Heart right ventricle (tissue), 16 donors: ENCODE measurements around the gene FYN. TPM values are rescaled to one million over a fixed set of nuclear protein-coding genes. Genes with fewer than 3 reads are reported as not detected.

Experiments
- ATAC-seq, 8 donors: fragments of 200-7000 bp; cut with Tn5 transposase; one replicate each; pipeline ENCODE4 v1.9.1; 2020; ENCODE audit warnings: mild to moderate bottlenecking in 8 of 8, moderate library complexity in 8 of 8, moderate number of reproducible peaks in 1 of 8
- DNase-seq, 2 donors: peaks; one replicate each; pipeline ENCODE4 v3.0.0-alpha.2; 2020
- H3K27ac ChIP-seq, 10 donors: fragments of 200-600 bp; sonication (generic) in 2 of 10; one replicate each; pipeline versions ENCODE4 v1.5.0 to v1.8.0; 2020 to 2022; ENCODE audit warnings: mild to moderate bottlenecking in 3 of 10
- H3K27me3 ChIP-seq, 7 donors: fragments of 200-600 bp; one replicate each; pipeline ENCODE4 v1.8.0; 2021 to 2022; ENCODE audit warnings: mild to moderate bottlenecking in 2 of 7
- H3K36me3 ChIP-seq, 9 donors: fragments of 200-600 bp; sonication (generic) in 1 of 9; one replicate each; pipeline versions ENCODE4 v1.5.0 to v1.8.0; 2020 to 2022; ENCODE audit warnings: mild to moderate bottlenecking in 2 of 9
- H3K4me1 ChIP-seq, 9 donors: fragments of 200-600 bp; sonication (generic) in 1 of 9; one replicate each; pipeline versions ENCODE4 v1.5.0 to v1.8.0; 2020 to 2022; ENCODE audit warnings: mild to moderate bottlenecking in 4 of 9
- H3K4me3 ChIP-seq, 10 donors: fragments of 200-600 bp; sonication (generic) in 2 of 10; one replicate each; pipeline versions ENCODE4 v1.5.0 to v1.8.0; 2020 to 2022; ENCODE audit warnings: mild to moderate bottlenecking in 7 of 10, moderate library complexity in 2 of 10
- H3K9me3 ChIP-seq, 11 donors: fragments of 200-600 bp in 10 of 11; sonication (generic) in 2 of 11; one replicate each; pipeline versions ENCODE4 v1.5.0 to v1.8.0; 2013 to 2022; ENCODE audit warnings: mild to moderate bottlenecking in 2 of 11, control low read depth in 1 of 11, moderate library complexity in 1 of 11
- WGBS, 2 donors: extraction: QIAGEN DNeasy Blood & Tissue Kit; methylation state at CpG; one replicate each; pipeline ENCODE4 v1.1.7; 2013; ENCODE audit warnings: inconsistent platforms in 1 of 2; 5-methylcytosine and 5-hydroxymethylcytosine counted together
- intact Hi-C, 10 donors: fragments of 100-400 bp; cut with DNase I; formaldehyde crosslinking; loops; one replicate each; pipeline versions ENCODE4 v1.11.1 to v1.14.2; 2022
- polyA plus RNA-seq, 2 donors: library from polyadenylated mRNA; stranded (reverse); fragments of 200-250 nt; gene quantifications; one replicate each; pipeline ENCODE4 v1.2.3, GENCODE V29; 2013
- total RNA-seq, 10 donors: library from RNA; stranded (reverse); fragmentation: NEBNext Ultra II Directional in 3 of 10; extraction: Animal tissue kit (Norgen Biotek cat#: 25700) in 3 of 10; gene quantifications; one replicate each; pipeline versions ENCODE4 v1.2.1 to v1.2.4, GENCODE V29; 2021 to 2023
- TF ChIP-seq, protein P1 (sequence below), 9 donors: fragments of 200-600 bp; sonication (generic) in 2 of 9; IDR thresholded peaks; one replicate each; pipeline versions ENCODE4 v1.5.0 to v1.8.0; 2021 to 2022; ENCODE audit warnings: antibody characterized with exemption in 9 of 9, mild to moderate bottlenecking in 5 of 9, moderate library complexity in 1 of 9
- donor health status: Arrhythmogenic right ventricular cardiomyopathy.
- donor health status: ischemic (EF 13 %, LVEDD 7.1; RV severe dilation, severe dysfunction).
- donor health status: healthy with polysubstance abuse.
- donor health status: DM: no; HTN: yes; CAD: no.
- donor health status: DM: no; HTN: no; CAD: no.
- donor health status: ischemic (EF 25% LVEDD 6.9; RV normal size, moderate dysfunction).
- donor health status: ischemic (EF 25% LVEDD 5.7; RV mildly dilated, moderate dysfunction).
- donor health status: healthy.
- donor health status: DM: yes; HTN: yes; CAD: no.
- donor health status: Ischemic cardiomyopathy.
- donor health status: ischemic (EF 35%, LVEDD 5.7; RV mildly dilated, moderate dysfunction).
- donor health status: nonischemic (EF 11% LVEDD 7.7; RV severe dilation, severe dysfunction).
- donor health status: DM: yes; HTN: yes; CAD: no.
- donor health status: PGD.
- donor health status: ischemic (EF 29% LVEDD 5.4; RV normal size, mild dysfunction).
- donor health status: nonischemic (EF 23%, LVEDD 6.1; RV moderate dilation, normal function).

The FYN gene
- total and polyA plus RNA-seq, 12 donors, result 19.1 to 58.1 (median 42.2) TPM

GRCh38 chr6:111798281-111798725 lies 74.9 kb downstream of the FYN start:
- TF ChIP-seq, protein P1, sequence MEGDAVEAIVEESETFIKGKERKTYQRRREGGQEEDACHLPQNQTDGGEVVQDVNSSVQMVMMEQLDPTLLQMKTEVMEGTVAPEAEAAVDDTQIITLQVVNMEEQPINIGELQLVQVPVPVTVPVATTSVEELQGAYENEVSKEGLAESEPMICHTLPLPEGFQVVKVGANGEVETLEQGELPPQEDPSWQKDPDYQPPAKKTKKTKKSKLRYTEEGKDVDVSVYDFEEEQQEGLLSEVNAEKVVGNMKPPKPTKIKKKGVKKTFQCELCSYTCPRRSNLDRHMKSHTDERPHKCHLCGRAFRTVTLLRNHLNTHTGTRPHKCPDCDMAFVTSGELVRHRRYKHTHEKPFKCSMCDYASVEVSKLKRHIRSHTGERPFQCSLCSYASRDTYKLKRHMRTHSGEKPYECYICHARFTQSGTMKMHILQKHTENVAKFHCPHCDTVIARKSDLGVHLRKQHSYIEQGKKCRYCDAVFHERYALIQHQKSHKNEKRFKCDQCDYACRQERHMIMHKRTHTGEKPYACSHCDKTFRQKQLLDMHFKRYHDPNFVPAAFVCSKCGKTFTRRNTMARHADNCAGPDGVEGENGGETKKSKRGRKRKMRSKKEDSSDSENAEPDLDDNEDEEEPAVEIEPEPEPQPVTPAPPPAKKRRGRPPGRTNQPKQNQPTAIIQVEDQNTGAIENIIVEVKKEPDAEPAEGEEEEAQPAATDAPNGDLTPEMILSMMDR (IDR thresholded peaks at IDR 0.05), result no peak
- intact Hi-C loops, result loop anchor here in 1 of 10 donors (5.0 kb wide), 1 partner anchor 56 kb away; no protein-coding TSS in a partner anchor
- DNase-seq, result no peak

DNA sequence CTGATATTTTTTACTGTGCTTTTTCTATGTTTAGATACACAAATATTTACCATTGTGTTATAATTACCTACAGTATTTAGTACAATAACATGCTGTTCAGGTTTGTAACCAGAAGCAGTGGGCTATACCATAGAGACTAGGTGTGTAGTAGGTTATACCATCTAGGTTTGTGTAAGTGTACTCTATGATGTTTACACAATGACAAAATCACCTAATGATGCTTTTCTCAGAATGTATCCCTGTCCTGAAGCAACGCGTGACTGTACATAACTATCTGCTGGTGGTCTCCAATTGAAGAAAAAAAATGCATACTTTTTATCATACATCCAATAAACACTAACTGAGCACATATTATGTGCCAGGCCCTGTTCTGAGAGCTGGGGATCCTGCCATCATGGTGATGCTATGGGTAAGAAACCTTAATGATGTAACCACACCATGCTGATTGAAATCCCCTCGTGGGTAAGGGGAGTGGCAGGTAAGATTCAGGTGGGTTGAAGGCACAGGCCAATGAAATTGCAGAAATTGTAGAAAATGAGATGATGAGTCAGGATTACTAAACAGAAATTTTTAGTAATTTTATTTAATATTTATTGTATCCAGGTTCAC lies 76.8 kb downstream of the FYN start:
- intact Hi-C loops, result loop anchor here in 1 of 10 donors (5.0 kb wide), 1 partner anchor 54 kb away; no protein-coding TSS in a partner anchor
- no peaks in the 10 kb centered on the region for H3K27me3 ChIP-seq
- no peak overlapping the region for H3K4me3 ChIP-seq
- 97 to 99% methylated on average over 3 of the region's 3 CpGs for WGBS, 2 donors
- no peaks in the 10 kb centered on the region for H3K9me3 ChIP-seq
- TF ChIP-seq, protein P1 (IDR thresholded peaks at IDR 0.05), result no peak
- peaks cover 3 to 66% (median 31%) of the 10 kb centered on the region in 9 donors for H3K4me1 ChIP-seq
- DNase-seq (no peak), ATAC-seq (no peak)
- H3K36me3 ChIP-seq, result no peaks in the 10 kb centered on the region
- H3K27ac ChIP-seq, result no peak overlapping the region

More at GRCh38 chr6:111798281-111798725, 74.9 kb downstream of the FYN start:
- Histone ChIP-seq H3K4me3 (no peak overlapping the region), H3K4me1 (peaks cover 3 to 71% (median 36%) of the 10 kb centered on the region in 9 donors), H3K9me3 (no peaks in the 10 kb centered on the region), H3K27ac (no peak overlapping the region), H3K27me3 (no peaks in the 10 kb centered on the region), H3K36me3 (no peaks in the 10 kb centered on the region)
- no peak for ATAC-seq
- WGBS, 2 donors, result 88 to 90% methylated on average over 5 of the region's 5 CpGs

DNA sequence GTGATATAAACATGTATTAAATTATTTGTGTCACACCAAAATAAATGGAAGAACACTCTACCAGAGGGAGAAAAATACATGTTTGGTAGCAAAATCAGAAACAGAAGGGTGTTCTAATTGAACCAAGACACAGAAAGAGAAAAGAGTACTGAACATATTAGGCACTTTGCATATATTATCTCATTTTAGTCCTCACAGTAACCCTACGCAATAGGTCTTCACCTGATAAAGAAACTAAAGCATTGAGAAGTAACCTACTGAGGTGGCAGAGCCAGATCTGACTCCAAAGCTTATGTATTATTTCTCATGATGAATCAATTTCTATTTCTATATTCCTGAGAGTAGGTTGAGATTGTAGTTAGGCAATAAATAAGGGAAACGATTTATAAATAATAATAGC lies 77.7 kb downstream of the FYN start:
- peak overlapping the region in 1 of 10 donors; percentile 67 for H3K27ac ChIP-seq
- H3K4me1 ChIP-seq, result peaks cover 3 to 67% (median 40%) of the 10 kb centered on the region in 9 donors
- WGBS, 2 donors, result 97 to 98% methylated on average over 2 of the region's 2 CpGs
- intact Hi-C loops, result loop anchor here in 1 of 10 donors (5.0 kb wide), 1 partner anchor 53 kb away; no protein-coding TSS in a partner anchor
- no peaks in the 10 kb centered on the region for H3K27me3 ChIP-seq
- ATAC-seq (no peak), DNase-seq (no peak)
- no peaks in the 10 kb centered on the region for H3K9me3 ChIP-seq
- no peak overlapping the region for H3K4me3 ChIP-seq
- TF ChIP-seq, protein P1 (IDR thresholded peaks at IDR 0.05), result no peak
- H3K36me3 ChIP-seq, result no peaks in the 10 kb centered on the region

DNA sequence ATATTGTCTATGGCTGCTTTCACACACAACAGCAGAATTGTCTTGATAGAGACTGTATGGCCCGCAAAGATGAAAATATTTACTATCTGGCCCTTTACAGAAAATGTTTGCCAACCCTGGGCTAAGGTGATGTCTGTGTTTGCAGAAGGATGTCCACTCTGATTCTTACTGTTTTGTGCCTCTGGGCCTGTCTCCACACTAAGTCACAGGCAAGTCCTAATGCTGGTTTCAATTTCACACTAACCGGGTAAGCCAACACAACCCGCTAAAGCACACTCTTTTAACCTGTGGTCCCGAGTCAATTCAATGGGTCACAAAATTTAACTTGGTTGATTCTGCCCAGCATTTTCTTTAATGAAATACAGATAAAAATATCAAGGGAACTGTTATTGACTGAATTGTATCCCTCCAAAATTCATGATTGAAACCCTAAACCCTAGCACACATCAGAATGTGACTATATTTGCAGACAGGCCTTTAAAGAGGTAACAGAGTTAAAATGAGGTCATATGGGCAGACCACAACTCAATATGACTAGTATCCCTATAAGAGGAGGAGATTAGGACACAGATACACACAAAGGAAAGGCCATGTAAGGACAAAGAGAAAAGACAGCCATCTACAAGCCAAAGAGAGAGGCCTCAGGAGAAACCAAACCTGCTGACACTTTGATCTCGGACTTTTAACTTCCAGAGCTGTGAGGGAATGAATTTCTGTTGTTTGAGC lies 78.4 kb downstream of the FYN start:
- Histone ChIP-seq H3K4me3 (no peak overlapping the region), H3K36me3 (no peaks in the 10 kb centered on the region), H3K27me3 (no peaks in the 10 kb centered on the region), H3K4me1 (peaks cover 3 to 65% (median 38%) of the 10 kb centered on the region in 9 donors), H3K9me3 (no peaks in the 10 kb centered on the region), H3K27ac (peak overlapping the region in 1 of 10 donors; percentile 67)
- ATAC-seq (no peak), DNase-seq (no peak)
- intact Hi-C loops, result loop anchor here in 1 of 10 donors (5.0 kb wide), 1 partner anchor 53 kb away; no protein-coding TSS in a partner anchor
- 80 to 89% methylated on average over 5 of the region's 5 CpGs for WGBS, 2 donors
- TF ChIP-seq, protein P1 (IDR thresholded peaks at IDR 0.05), result no peak
